Ishikawa (cell line): Measurements from ENCODE around the gene CADPS.
A peak's percentile ranks its signal among the peaks of the same experiment; 100 is the strongest.

Experiments used
- CEBPB ChIP-seq: IDR thresholded peaks from 2 replicates; pipeline ENCODE4 v1.6.1; 2012
- CREB1 ChIP-seq: IDR thresholded peaks from 2 replicates; pipeline ENCODE4 v1.6.1; 2012; ENCODE audit warnings: low read depth
- EGR1 ChIP-seq: IDR thresholded peaks from 2 replicates; pipeline ENCODE4 v1.6.1; 2012
- EP300 ChIP-seq: IDR thresholded peaks from 2 replicates; pipeline ENCODE4 v1.6.1; 2012; ENCODE audit warnings: borderline replicate concordance
- FOXM1 ChIP-seq: IDR thresholded peaks from 2 replicates; pipeline ENCODE4 v1.6.1; 2012; ENCODE audit warnings: low read depth, borderline replicate concordance
- MAX ChIP-seq: IDR thresholded peaks from 2 replicates; pipeline ENCODE4 v1.6.1; 2012
- NFIC ChIP-seq: IDR thresholded peaks from 2 replicates; pipeline ENCODE4 v1.6.1; 2012
- RAD21 ChIP-seq: IDR thresholded peaks from 2 replicates; pipeline ENCODE4 v1.6.1; 2012; ENCODE audit warnings: low read depth
- REST ChIP-seq: IDR thresholded peaks from 2 replicates; pipeline ENCODE4 v1.6.1; 2012; ENCODE audit warnings: low read depth, mild to moderate bottlenecking
- TAF1 ChIP-seq: IDR thresholded peaks from 2 replicates; pipeline ENCODE4 v1.6.1; 2012; ENCODE audit warnings: low read depth, mild to moderate bottlenecking
- TCF12 ChIP-seq: IDR thresholded peaks from 2 replicates; pipeline ENCODE4 v1.6.1; 2012; ENCODE audit warnings: low read depth
- TEAD4 ChIP-seq: IDR thresholded peaks from 2 replicates; pipeline ENCODE4 v1.6.1; 2012
- USF1 ChIP-seq: IDR thresholded peaks from 2 replicates; pipeline ENCODE4 v1.6.1; 2012
- YY1 ChIP-seq: IDR thresholded peaks from 2 replicates; pipeline ENCODE4 v1.6.1; 2012; ENCODE audit warnings: low read depth
- ZBTB7A ChIP-seq: IDR thresholded peaks from 2 replicates; pipeline ENCODE4 v1.6.1; 2012; ENCODE audit warnings: low read depth

Gene CADPS

DNA sequence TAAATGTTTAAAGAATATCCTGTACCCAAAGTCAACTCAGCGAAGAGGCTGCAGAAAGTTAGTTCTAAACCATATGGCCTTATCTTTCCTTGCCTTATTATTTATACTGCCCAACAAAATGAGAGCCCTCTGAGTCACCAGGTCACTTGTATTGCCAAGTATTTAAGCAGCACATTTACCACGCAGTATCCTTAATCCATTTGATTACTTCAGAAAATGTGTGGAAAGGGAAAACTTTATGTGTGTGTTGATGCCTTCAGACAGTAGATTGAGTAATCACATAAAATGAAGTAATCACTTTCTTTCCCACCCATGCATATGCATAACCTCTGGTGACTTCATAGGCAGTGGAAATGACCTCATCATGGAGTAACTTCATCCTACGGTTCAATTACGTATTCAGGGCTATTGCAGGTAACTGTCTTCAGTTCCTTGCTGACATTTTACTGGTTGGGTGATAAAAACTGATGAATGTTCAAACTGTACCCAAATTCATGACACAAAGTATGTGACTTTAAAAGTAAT lies 7.5 kb upstream of the CADPS start:
- TF ChIP-seq EGR1 = no peak

DNA sequence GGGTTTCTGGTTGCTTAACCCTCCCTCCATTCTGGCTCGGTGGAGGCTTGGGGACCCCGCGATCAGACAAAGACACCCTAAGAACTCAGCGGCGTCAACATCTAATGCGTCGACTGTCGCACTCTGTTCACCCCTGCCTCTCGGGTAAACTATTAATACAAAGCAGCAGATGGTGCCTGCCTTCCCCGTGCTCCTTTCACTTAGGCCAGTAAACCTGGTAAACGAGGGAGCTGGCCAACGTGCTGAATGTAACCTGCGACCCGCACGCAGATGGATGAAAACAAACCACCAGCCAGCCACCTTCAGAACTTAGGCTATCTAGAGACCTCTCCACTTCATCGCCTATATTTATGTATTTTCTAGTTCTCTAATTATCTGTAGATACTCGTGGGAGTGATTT lies 848 bp upstream of the CADPS start:
- TF ChIP-seq REST (peak; percentile 85), RAD21 (no peak)

- TF ChIP-seq YY1 (no peak), EP300 (no peak), EGR1 (no peak), REST (no peak), NFIC (no peak), CEBPB (no peak), RAD21 (no peak), MAX (no peak), TAF1 (no peak)
Observed at GRCh38 chr3:62875558-62876002, 364 bp upstream of the CADPS start.

- no peak for TF ChIP-seq CREB1
Observed at GRCh38 chr3:62873761-62874710, 1.2 kb downstream of the CADPS start.

GRCh38 chr3:62873451-62873760 lies 1.8 kb downstream of the CADPS start:
- no peak for TF ChIP-seq CREB1
- TF ChIP-seq YY1 = no peak
- TF ChIP-seq FOXM1 = no peak
- TF ChIP-seq NFIC = no peak
- TF ChIP-seq CEBPB = no peak
- no peak for TF ChIP-seq TAF1
- no peak for TF ChIP-seq RAD21
- TF ChIP-seq ZBTB7A = no peak
- TF ChIP-seq MAX = no peak
- TF ChIP-seq TCF12 = no peak
- TF ChIP-seq REST = no peak
- no peak for TF ChIP-seq EP300
- no peak for TF ChIP-seq TEAD4
- no peak for TF ChIP-seq EGR1
- no peak for TF ChIP-seq USF1

DNA sequence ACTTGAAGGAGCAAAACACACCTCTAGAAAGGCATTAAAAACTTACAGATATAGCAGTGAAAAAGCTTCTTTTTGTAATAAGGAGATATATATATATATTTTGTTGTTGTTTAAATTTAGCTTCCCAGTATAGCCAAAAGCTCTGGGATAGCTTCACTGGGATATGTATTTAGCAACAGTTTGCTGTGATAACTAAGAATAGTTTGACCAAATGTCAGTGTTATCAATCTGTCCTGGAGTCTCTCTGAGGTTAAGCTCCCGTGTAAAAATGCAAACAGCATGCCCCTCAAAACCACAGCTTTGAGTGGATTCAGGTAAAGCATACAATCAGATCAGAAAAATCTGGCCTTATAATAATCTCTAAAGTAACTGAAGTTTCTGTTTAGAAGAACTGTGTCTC lies 2.9 kb downstream of the CADPS start:
- TF ChIP-seq EP300 (no peak), USF1 (no peak), TEAD4 (no peak), CEBPB (no peak), TAF1 (no peak), EGR1 (no peak), CREB1 (no peak), FOXM1 (no peak), NFIC (no peak), TCF12 (no peak), REST (no peak), ZBTB7A (no peak), YY1 (no peak), MAX (no peak), RAD21 (no peak)
